HCT116 (cell line): Measurements from ENCODE around the gene SMARCA2.

ENCODE experiments used
- EZH2 ChIP-seq: fragments of 200-600 bp; sonication (generic); IDR thresholded peaks from 2 replicates; pipeline ENCODE4 v1.6.1; 2017; ENCODE audit warnings: antibody characterized with exemption, mixed run types
- EZH2phosphoT487 ChIP-seq: fragments of 200-600 bp; IDR thresholded peaks from 2 replicates; pipeline ENCODE4 v1.6.1; 2018; ENCODE audit warnings: antibody characterized with exemption, borderline replicate concordance
- SRF ChIP-seq: IDR thresholded peaks from 2 replicates; pipeline ENCODE4 v1.6.1; 2012; ENCODE audit warnings: low read depth
- TF ChIP-seq, protein P1 (sequence below), 3 experiments: fragments of 200-600 bp in 1 of 3; sonication (generic) in 1 of 3; IDR thresholded peaks in 2 of 3; conservative IDR thresholded peaks in 1 of 3; 2 replicates each; pipeline ENCODE4 v1.5.1; 2012 to 2017; ENCODE audit warnings: low read depth in 2 of 3, low read length in 2 of 3, antibody characterized with exemption in 1 of 3, borderline replicate concordance in 1 of 3, control low read depth in 1 of 3, mild to moderate bottlenecking in 1 of 3, mixed read lengths in 1 of 3, mixed run types in 1 of 3, moderate library complexity in 1 of 3; ENCODE audit not compliant: insufficient read depth in 1 of 3
- TF ChIP-seq, protein P2 (sequence below): IDR thresholded peaks from 2 replicates; pipeline ENCODE4 v1.6.1; 2012; ENCODE audit warnings: low read depth

DNA sequence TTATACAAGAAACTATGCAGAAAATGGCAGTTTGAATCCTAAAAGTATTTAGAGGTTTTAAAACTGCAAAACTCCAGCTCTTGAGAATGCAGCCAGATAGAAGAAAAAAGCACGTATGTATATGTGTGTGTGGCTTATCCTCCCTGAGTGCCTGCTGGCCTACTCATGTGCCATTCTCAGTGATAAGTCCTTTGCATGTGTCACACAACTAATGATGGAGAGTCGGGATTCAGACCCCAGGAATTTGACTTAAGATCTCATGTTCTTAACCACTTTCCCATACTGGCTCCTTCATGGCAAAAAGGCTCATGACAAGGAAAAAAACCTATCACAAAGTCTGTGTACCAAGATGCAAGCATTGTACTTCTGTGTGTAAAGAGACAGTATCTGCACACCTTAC is 26.6 kb downstream of the SMARCA2 start:
- TF ChIP-seq, protein P1, sequence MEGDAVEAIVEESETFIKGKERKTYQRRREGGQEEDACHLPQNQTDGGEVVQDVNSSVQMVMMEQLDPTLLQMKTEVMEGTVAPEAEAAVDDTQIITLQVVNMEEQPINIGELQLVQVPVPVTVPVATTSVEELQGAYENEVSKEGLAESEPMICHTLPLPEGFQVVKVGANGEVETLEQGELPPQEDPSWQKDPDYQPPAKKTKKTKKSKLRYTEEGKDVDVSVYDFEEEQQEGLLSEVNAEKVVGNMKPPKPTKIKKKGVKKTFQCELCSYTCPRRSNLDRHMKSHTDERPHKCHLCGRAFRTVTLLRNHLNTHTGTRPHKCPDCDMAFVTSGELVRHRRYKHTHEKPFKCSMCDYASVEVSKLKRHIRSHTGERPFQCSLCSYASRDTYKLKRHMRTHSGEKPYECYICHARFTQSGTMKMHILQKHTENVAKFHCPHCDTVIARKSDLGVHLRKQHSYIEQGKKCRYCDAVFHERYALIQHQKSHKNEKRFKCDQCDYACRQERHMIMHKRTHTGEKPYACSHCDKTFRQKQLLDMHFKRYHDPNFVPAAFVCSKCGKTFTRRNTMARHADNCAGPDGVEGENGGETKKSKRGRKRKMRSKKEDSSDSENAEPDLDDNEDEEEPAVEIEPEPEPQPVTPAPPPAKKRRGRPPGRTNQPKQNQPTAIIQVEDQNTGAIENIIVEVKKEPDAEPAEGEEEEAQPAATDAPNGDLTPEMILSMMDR (IDR thresholded peaks at IDR 0.05 in 2 of 3, conservative IDR thresholded peaks at IDR 0.05 in 1 of 3; ENCODE audit: borderline replicate concordance in 1 of 3, insufficient read depth in 1 of 3, low read depth in 2 of 3, low read length in 2 of 3): no peak
- TF ChIP-seq SRF (no peak), EZH2 (no peak), EZH2phosphoT487 (no peak)
- TF ChIP-seq, protein P2, sequence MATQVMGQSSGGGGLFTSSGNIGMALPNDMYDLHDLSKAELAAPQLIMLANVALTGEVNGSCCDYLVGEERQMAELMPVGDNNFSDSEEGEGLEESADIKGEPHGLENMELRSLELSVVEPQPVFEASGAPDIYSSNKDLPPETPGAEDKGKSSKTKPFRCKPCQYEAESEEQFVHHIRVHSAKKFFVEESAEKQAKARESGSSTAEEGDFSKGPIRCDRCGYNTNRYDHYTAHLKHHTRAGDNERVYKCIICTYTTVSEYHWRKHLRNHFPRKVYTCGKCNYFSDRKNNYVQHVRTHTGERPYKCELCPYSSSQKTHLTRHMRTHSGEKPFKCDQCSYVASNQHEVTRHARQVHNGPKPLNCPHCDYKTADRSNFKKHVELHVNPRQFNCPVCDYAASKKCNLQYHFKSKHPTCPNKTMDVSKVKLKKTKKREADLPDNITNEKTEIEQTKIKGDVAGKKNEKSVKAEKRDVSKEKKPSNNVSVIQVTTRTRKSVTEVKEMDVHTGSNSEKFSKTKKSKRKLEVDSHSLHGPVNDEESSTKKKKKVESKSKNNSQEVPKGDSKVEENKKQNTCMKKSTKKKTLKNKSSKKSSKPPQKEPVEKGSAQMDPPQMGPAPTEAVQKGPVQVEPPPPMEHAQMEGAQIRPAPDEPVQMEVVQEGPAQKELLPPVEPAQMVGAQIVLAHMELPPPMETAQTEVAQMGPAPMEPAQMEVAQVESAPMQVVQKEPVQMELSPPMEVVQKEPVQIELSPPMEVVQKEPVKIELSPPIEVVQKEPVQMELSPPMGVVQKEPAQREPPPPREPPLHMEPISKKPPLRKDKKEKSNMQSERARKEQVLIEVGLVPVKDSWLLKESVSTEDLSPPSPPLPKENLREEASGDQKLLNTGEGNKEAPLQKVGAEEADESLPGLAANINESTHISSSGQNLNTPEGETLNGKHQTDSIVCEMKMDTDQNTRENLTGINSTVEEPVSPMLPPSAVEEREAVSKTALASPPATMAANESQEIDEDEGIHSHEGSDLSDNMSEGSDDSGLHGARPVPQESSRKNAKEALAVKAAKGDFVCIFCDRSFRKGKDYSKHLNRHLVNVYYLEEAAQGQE: no peak
